Measurements from ENCODE around the gene TOPORS.
A peak's percentile ranks its signal among the peaks of the same experiment; 100 is the strongest.
"Not testable (repeated sequence)": the region's sequence is repeated elsewhere in the genome, so short reads cannot be mapped to it uniquely, and the experiment has no call there.

The TOPORS gene

GRCh38 chr9:32550562-32551275, 1.7 kb downstream of the TOPORS start:
- DNase-seq (ENCODE audit: low read depth), result peak; percentile 85
- H3K4me3 ChIP-seq (ENCODE audit: low read length), result peak overlapping the region; percentile 63
- peak; percentile 4 for TF ChIP-seq CTCF (IDR thresholded peaks at IDR 0.05; ENCODE audit: insufficient read depth, low read depth, low read length, missing control alignments)

- H3K4me3 ChIP-seq (ENCODE audit: low read length), result peak overlapping the region; percentile 63
- peak; percentile 21 for TF ChIP-seq CTCF (IDR thresholded peaks at IDR 0.05; ENCODE audit: insufficient read depth, low read depth, low read length, missing control alignments)
- DNase-seq (ENCODE audit: low read depth), result peak; percentile 40
Measured at GRCh38 chr9:32550150-32550561, 2.2 kb downstream of the TOPORS start.

- not testable (repeated sequence) for H3K4me3 ChIP-seq (ENCODE audit: low read length); DNase-seq (ENCODE audit: low read depth)
Measured at GRCh38 chr9:32548213-32548612, 4.2 kb downstream of the TOPORS start.

- DNase-seq (ENCODE audit: low read depth), result no peak
- no peak overlapping the region for H3K4me3 ChIP-seq (ENCODE audit: low read length)
- no peak for TF ChIP-seq CTCF (IDR thresholded peaks at IDR 0.05; ENCODE audit: insufficient read depth, low read depth, low read length, missing control alignments)
Measured at GRCh38 chr9:32545884-32546283, 6.5 kb downstream of the TOPORS start.

GRCh38 chr9:32543047-32543446, 9.3 kb downstream of the TOPORS start:
- no peak for DNase-seq (ENCODE audit: low read depth)
- no peak overlapping the region for H3K4me3 ChIP-seq (ENCODE audit: low read length)
- no peak for TF ChIP-seq CTCF (IDR thresholded peaks at IDR 0.05; ENCODE audit: insufficient read depth, low read depth, low read length, missing control alignments)

- no peak overlapping the region for H3K4me3 ChIP-seq (ENCODE audit: low read length)
- TF ChIP-seq CTCF (IDR thresholded peaks at IDR 0.05; ENCODE audit: insufficient read depth, low read depth, low read length, missing control alignments), result no peak
Measured at GRCh38 chr9:32533816-32534215, 18.6 kb downstream of the TOPORS start.

GRCh38 chr9:32533336-32533735, 19.1 kb downstream of the TOPORS start:
- TF ChIP-seq CTCF (IDR thresholded peaks at IDR 0.05; ENCODE audit: insufficient read depth, low read depth, low read length, missing control alignments), result no peak
- no peak for DNase-seq (ENCODE audit: low read depth)
- no peak overlapping the region for H3K4me3 ChIP-seq (ENCODE audit: low read length)

More at GRCh38 chr9:32533816-32534215, 18.6 kb downstream of the TOPORS start:
- no peak for DNase-seq (ENCODE audit: low read depth)

Measured in epithelial cell of esophagus (primary cell).